Hepatic stellate cell (primary cell): ENCODE results near the gene ALCAM.

Experiments
- DNase-seq: peaks from one replicate; pipeline ENCODE4 v3.0.0; 2011; ENCODE audit warnings: low spot score

The ALCAM gene

DNA sequence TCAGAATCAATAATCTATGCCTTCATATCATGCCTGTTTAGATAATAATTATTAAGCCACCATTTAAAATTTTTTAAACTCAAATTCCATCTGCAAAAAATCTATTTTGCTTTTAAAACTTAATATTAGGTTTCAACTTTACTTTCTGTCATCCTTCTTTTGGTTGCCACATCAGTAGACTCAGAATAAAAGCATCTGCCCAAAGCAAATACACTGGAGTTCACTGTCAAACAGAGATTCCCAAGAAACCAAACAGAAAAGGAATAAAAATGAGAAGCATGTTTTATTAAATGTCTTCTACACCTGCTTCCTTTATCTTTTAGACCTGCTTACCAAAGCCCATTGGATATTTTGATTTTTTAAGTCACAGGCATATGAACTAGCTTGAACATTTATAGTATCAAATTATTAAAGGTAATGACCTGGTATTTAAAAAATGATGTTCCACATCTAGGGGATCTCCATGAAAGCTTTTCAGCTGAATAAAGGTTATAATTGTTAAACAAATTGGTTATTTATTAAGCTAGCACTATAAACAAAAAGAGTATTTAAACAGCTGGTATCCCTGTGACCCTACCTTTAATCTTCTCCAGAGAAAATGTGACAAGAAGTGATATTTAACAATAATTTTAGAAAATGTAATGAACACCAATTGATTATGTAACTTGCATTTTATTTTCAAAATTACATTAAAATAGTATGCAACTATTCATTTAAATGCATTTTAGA is 62.5 kb downstream of the ALCAM start:
- DNase-seq = peak; percentile 4

DNA sequence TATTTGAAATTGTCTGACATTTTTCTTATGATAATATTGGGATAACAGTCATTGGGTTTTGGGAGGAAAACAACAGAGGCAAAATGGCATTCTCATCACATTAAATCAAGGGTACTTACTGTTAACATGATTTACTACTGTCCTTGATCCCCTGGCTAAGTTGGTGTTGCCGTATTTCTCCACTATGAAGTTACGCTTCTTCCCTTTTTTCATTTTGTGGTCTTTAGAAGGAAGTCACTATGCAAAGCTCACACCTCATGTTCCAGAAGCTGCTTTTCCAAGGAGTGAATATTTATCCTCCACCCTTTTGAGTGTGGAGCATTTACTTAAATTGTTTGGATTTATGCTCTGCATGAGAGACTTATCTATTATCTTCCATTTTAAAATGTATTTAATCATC is 63.7 kb downstream of the ALCAM start:
- DNase-seq = no peak

DNA sequence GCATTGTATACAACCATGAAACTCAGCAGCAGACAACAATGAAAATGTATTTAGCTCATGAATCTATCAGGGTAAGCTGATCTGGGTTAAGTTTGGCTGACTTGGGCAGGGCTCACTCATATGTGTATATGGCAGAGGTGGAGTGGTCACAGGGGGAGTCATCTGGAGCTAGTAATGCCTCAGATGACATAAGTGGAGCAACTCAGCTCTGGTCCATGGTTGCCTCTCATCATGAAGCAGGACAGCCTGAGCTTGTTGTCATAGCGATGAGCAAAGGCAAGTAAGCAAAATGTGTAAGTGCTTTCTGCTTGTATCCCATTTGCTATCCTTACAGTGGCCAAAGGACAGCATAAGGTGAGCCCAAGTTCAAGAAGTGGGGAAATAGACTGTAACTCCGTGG is 64.5 kb downstream of the ALCAM start:
- no peak for DNase-seq

DNA sequence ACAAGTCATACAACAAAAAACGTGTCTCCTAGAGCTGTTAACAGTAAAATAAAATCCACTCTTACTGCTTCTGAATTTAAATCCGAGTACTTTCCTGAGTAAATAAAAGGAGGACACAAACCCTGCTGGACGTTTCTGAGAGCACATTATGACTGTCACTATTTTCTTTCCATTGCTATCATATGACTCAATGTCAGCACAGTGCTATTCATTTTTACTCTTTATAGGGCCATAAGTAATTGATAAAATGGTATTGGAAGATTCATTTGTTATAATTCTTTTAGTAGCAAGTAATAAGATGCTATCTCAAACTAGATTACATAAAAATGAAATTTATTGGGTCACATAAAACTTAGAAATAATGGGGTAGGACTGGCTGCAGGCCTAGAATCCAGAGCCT is 68.6 kb downstream of the ALCAM start:
- no peak for DNase-seq

DNA sequence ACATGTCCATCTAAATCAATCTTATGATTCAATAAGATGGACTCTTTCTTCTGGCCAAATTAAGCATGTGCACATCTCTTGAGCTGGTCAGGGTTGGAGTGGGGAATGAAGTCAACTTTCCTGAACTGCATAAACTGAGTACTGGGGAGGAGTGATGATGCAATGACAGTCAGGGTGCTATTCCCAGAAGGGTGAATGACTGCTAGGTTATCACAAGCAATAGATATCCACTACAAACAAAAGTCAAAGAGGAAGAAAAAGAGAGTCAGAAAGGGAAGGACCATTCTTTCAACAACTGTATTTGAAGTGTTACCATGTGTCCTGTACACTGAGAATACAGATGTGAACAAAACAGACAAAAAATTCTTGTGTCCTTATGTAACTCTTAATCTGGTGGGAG is 70.0 kb downstream of the ALCAM start:
- no peak for DNase-seq

DNA sequence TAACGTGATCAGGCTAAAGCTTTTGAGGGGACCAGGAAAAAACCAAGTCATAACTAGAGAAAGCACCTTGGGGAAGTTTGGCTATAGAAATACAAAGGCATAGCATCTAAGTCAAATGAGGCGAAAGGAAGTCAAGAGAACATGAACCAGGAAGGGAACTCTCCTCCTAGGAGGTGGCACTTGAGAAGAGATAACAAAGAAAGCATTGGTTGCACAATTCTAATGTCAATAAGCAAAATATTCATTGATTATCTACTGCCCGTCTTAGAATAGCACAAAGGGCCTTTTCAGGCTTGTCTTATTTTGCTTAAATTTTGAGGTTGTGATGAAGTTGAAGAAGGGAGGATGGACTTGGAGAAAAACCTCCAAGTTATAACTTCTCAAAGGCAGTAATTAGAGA is 73.4 kb downstream of the ALCAM start:
- no peak for DNase-seq

DNA sequence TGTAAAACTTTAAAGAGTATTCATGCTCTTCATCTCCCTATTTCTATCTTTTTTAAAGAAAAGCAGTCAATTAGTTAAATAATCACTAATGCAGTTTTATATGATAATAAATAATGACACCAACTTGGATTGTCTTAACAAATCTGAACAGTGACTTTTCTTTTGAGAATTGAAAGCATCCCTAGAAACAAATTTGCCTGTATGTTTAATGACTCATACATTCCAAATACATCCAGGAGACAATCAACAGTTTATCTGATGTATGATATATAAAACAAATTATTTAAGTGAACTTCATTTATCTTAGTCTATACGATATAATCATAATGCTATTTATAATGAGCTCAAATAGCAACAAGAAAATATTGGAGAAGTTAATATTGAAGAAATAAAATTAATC is 78.0 kb downstream of the ALCAM start:
- peak; percentile 6 for DNase-seq

DNA sequence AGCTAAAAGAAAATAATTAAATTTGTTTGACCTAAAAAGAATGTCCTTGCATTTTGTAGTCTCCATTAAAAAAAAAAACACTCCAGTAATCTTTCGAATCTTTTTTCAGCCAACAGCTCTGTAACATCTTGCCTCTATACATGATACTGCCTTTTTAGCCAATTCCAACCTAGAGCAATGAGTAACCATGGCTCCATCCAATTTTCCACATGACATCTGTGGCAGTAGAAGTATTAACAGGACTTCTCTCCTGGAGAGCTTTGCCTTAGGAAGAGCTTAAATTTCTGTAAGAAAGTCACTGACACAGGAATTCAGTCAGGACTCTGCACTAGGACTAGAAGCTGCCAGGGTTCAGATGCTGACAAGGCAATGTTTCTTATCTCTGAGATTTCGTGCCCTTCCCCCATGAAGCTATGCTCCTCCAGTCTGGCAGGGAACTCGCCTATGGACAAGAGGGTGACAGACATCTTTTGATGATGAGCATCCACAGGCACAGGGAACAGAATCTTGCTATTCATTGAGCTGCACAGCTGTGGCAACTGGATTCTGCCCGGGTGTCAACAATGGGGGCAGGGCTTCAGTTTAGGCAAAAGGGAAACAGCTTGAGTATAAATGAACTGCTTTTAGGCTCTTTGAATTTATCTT is 81.8 kb downstream of the ALCAM start:
- peak; percentile 2 for DNase-seq

DNA sequence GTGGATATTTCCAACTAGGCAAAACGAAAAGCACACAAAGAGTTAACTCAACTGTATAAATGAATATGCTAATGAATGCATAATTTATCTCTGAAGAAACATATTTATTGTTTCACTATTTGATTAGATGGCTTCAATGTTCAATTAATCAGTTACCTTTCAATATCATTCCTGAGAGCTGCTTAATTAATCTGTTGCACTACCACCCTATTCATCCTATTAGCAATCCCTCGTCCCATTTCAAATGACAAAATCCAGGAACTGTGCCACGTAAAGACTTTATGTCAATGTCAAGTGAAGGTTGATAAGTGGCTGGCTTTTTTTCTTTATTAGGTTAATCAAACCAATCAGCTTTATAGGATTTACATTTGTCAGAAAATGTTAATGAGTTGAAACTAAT is 82.7 kb downstream of the ALCAM start:
- no peak for DNase-seq

DNA sequence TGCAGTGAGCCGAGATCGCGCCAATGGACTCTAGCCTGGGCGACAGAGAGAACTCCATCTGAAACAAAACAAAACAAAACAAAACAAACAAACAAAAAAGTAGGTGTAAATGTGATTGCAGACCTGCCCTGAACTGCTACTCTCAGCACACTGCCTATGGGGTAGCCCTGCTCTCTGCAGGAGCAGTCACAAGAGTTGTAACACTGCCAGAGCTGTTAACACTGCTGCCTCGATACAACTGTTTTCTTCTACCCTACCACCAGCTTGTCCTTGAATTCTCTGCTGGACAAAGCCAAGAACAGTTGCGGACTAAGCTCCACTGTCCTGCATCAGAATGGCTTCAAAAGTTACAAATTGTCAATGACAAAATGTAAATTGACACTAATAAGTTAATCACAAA is 89.3 kb downstream of the ALCAM start:
- DNase-seq = no peak

DNA sequence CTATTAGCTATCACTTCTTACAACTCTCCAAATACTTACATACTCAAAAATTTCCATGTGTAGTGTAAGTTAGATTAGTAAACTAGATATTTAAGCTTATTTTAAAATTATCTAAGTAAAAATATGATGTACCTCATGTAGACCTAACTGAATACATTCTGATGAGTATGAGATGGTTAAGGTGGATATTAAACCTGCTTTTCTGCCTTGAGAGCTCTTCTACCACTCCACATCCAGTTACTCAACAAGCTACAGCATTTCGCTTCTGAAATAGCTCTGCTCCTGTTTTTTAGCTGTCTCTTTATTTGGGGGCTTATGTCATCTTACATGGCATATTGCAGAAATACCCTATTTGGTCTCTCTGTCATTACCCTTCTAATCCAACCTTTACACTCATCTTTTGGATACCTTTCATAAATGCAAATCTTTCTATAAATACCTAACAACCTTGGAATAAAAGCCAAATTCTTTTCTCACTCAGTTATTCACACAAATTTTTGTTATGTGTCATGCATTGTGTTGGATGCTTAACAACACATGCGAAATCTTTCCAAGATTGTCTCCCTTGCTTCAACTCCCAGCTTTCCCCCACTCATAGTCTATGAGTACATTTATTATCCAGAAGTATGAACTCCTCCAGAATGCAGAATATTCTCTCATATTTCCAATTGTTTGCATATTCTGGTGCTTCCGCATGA is 92.0 kb downstream of the ALCAM start:
- no peak for DNase-seq

DNA sequence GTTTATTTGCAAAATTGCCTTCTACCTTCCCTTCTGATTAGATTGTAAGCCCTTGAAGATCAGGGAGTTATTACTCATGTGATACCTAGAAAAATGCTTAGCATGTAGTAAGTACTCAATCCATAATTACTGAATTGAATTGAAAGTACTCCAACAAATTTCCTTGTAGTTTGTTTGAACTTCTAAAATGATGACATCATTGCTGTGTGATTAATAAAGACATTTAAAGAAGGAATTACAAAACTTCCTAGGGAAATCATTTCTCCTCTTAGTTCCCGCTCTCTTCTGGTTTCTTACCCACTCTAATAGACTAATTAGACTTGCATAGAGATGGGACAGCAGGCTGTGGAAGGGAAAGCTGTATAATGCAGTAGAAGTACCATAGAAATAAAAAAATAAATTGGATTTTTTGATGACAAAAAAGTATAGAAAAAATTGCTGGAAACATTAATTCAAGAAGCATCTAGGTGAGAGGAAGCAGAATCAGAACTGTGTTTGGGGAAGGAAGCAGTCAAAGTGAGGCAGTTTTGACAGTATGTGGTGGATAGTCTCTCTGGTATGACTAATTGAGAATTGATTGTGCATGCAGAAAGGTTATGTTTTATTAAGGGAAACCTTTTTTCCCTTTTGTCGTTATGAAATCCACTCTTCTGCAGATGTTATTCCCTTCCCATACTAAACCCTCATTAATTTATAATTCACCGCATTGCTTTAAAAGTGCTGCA is 93.0 kb downstream of the ALCAM start:
- no peak for DNase-seq

DNA sequence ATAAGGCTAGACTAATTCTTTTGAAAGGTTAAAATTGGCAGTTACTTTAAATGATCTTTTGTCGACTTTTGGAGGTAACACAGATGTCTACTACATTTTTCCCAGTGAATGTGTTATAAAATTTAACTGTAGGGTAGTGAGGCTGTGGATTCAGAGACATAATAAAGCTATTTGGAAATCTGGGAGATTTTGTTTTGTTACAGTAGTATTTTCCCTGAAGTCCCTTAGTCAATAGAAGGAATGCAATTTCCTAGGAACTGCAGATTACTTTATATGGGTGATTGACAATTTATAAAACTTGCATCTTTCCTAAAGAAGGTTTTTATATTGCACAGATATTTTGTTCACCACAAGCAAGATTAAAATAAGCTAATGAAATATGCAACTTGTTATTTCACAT is 96.9 kb downstream of the ALCAM start:
- no peak for DNase-seq

DNA sequence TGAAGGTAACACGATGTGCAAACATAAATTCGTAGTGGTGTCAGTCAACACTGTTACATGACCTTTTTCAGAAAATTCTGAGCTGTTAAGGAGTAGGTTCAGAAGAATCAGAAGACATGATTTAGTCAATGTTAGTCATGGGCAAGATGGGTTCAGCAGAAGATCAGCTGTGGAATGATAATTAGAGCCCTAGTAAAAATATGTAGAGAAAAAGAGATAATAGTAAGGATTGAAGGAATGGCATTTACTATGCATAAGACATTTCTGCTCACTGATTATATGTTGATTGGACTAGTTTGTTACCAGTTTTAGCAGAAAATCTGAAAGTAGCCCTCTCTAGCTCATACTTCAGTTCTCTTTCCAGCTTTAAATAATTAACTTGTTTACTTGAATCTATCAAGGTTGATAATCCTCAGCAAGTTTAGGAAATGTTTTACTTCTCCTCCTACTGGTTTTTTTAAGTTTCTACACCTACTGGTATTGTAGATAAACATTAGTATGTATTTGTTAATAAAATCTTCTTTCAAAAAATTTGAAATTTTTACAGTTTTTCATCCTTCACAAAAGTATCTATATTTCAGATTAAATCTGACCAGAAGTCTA is 98.6 kb downstream of the ALCAM start:
- no peak for DNase-seq

DNA sequence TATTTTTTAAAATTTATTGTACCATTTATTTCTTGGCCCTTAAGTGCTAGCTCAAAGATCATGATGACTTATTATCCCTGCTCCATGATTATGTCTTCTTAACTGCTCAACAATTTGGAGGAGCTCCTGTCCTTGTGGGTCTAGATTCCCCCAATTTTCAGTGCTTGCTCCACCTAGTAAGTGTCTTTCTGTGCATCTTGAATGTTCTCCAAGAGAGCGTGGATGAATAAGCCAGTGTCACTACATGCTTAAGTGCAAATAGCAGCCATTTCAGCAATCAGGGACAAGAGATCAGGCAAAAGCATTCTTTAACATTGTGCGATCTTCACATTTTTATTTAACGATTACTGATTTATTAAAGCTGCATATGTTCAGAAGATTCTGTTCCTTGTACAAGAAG is 99.4 kb downstream of the ALCAM start:
- no peak for DNase-seq

DNA sequence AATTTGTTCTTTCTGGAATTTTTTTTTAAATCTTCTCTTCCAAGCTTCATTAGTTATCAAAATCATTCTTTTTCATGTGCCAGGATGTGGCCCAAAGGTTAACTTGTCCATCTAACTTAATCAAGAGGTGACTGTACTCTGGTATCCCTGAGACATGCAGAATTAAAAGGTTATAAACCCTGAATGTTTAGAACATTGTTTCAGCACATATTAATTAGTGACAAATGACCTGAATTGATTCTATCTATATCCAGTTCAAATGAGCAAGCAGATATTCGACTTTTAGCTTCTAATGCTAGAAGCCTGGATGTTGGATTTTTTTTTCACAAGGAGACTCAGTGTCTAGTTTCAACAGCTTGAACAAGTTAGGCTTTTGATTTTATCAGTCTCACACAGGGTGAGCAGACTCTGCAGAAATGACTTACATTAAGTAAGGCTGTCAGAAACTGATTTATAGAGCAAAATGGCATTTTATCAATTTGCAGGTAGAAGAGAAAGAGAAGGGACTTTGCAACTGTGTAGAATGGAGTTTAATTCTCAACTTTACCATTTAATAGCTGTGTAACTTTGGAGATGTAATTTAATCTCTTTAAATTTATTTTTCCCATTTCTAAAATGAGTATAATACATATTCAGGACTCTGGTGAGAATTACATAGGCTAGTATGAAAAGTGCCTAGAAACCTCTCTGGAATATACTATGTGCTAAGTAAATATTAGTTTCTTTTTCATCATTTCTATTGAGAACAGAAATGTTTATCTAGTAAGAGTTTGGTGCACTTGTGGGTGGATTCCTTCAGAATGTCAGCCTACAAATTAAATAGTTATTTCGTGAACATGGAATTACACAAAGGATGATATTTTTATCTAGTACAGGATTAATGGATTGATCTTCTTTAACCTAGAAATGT is 100.0 kb downstream of the ALCAM start:
- no peak for DNase-seq

DNA sequence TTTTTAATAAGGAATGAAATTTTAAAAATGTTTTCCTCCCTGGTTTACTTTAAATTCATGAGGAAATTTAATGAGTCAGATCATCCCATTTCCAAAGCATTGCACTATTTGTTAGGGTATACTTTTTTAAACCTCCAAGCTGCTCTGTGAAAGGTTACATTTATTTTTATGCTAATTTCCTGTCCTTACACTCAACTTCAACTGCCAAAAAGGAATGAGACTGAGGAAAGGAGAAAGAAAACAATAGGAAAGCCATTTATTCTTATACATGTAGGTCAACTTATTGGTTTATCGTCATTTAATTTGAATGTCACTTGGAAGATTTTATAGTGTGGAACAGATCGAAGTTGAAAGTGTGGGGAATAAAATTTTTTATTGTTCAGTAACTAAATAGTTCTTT is 104.1 kb downstream of the ALCAM start:
- DNase-seq = no peak

DNA sequence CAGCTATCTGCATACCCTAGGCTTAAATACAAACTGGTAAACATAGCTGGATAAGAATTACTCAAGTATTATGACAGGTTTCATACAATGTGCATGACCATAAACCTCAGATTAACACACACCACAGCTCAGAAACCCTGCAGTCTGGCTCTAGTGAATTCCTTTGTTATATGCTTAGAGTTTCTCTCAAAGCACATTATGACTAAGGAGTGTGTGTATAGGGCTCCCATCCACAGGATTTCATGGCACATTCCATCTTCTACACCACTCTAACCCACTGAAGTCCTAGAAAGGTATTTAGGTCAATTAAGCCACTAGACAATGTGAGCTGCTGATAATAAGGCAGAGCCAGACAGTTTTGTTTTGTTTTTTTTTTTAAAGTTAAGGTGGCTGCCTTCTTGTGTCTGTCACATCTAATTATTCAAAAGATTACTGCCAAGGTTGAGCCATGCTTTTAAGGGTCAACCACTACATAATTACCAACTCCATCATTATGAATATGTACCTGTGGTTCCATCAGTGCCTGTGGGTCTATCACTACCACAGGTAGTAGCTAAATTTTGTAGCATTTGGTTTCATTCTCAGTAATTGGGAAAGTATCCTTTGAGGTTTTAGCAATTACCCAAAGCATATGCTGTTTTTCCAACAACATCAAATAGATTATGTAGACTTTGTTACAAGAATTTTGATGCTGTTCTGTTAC is 107.0 kb downstream of the ALCAM start:
- peak; percentile 14 for DNase-seq

DNA sequence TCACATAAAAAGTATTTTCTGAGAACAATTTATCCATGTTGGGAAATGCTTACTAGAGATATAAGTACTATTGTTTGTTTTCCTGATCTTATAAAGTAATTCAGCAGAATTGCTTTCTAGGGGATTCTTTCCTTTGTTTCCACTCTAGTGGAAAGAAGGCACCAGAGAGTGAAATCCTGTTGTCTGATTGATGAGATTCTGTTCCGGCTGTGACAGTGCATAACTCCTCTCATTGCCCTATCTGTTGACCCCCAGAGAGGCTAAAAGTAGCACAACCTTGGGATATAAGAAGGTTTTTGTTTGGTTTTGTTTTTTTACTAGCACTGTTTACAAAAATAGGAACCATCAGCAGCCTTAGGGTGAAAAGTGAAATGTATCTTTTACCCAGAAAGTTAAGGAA is 114.1 kb downstream of the ALCAM start:
- DNase-seq = no peak

DNA sequence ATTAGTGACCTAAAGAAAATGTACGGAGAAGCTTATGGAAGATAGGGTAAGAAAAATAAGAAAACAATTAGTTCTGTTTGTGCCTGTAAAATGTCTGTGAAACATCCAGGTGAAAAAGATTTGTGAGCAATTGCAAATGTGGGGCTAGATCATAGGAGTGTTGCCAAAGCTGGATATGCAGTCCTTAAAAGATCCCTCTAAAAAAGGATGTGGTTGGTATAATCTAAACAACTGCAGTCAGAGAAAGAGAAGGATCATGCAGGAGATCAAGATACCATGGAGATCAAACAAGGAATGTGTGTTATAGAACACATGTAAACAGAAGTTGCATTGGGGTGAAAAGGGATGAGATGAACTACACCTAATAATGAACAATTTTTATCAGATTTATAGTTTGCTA is 116.8 kb downstream of the ALCAM start:
- DNase-seq = no peak

DNA sequence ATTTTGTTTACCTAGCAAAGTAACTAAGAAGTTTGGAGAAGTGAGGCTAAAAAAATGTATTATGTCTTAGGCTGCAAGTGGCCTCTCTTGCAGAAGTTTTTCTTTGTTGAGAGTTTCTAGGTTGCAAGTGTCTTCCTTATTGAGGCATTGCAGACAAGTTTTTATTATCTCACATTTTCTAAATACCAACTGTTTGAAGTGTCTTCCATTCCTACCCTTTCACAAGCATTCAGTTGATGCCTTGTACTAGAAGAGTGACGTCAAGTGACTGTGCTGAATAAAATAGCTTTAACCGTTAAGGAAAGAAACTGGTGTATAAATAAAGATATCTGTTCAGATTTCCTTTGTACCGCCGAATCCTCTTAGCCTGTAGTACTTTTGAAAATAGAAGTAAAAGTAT is 123.3 kb downstream of the ALCAM start:
- DNase-seq = no peak
